K562 (cell line): ENCODE results near the gene RFLNA. TPM values are rescaled to one million over a fixed set of nuclear protein-coding genes. Genes with fewer than 3 reads are reported as not detected.

Source experiments
- ATAC-seq: fragments of 200-7000 bp; cut with Tn5 transposase; 3 replicates; pipeline ENCODE4 v1.9.1; 2020; ENCODE audit warnings: moderate library complexity
- BruUV-seq: library from RNA; stranded (reverse); fragments of 400-500 nt; replicated peaks from 2 replicates; lab custom pipeline; 2021; lab: Mats Ljungman, UMichigan
- CTCF ChIA-PET: fragments of 300-600 bp; formaldehyde crosslinking; extraction: SDS; loops from one replicate; lab custom pipeline; 2021; ENCODE audit warnings: low intra/inter-chr PET ratio; lab: Yijun Ruan, JAX
- POLR2A ChIA-PET: fragments of 300-600, 350-650 bp; sonication (Branson Sonifier 250); formaldehyde crosslinking; extraction: SDS; loops from one replicate; lab custom pipeline; 2021; ENCODE audit warnings: antibody characterized with exemption, inconsistent platforms; lab: Yijun Ruan, JAX
- DNase-seq, 4 experiments: peaks; one replicate each; pipeline versions ENCODE4 v3.0.0 to v3.0.0-alpha.2; 2011 to 2018; ENCODE audit warnings: low spot score in 3 of 4, mixed read lengths in 3 of 4; ENCODE audit errors: extremely low read depth in 1 of 4
- FAIRE-seq: peaks from 2 replicates; lab custom pipeline; 2011; peaks lifted over from hg19 to GRCh38; lab: Jason Lieb, UNC
- H2AFZ ChIP-seq: 2 replicates; pipeline ENCODE4 v1.6.0; 2011; ENCODE audit warnings: low read depth, low read length, control low read depth, inconsistent platforms
- H3K27ac ChIP-seq: fragments of 200-600 bp; 3 replicates; pipeline ENCODE4 v1.8.0; 2011; ENCODE audit warnings: low read depth, mild to moderate bottlenecking, control low read depth, inconsistent platforms, low read length, moderate library complexity, mixed read lengths; ENCODE audit errors: extremely low read depth
- H3K27me3 ChIP-seq, 2 experiments: fragments of 300-600 bp in 1 of 2; 2 replicates in 1 of 2; 3 replicates in 1 of 2; pipeline versions ENCODE4 v1.6.0 to v1.8.0; 2011; ENCODE audit warnings: inconsistent platforms in 2 of 2, low read length in 2 of 2, mild to moderate bottlenecking in 1 of 2, mixed read lengths in 1 of 2, moderate library complexity in 1 of 2; ENCODE audit not compliant: control insufficient read depth in 2 of 2, insufficient read depth in 2 of 2
- H3K36me3 ChIP-seq: fragments of 300-600 bp; 3 replicates; pipeline ENCODE4 v1.8.0; 2011; ENCODE audit warnings: mild to moderate bottlenecking, low read length, inconsistent platforms; ENCODE audit not compliant: control insufficient read depth, insufficient read depth
- H3K4me1 ChIP-seq, 2 experiments: fragments of 200-600 bp in 1 of 2; replicated peaks in 1 of 2; 2 replicates in 1 of 2; 3 replicates in 1 of 2; pipeline versions ENCODE4 v1.5.1 to v1.8.0; 2011; ENCODE audit warnings: inconsistent platforms in 2 of 2, low read length in 2 of 2, mild to moderate bottlenecking in 1 of 2, mixed read lengths in 1 of 2, moderate library complexity in 1 of 2; ENCODE audit not compliant: control insufficient read depth in 2 of 2, insufficient read depth in 2 of 2
- H3K4me2 ChIP-seq: 2 replicates; pipeline ENCODE4 v1.6.1; 2011; ENCODE audit warnings: low read length, control low read depth, inconsistent platforms, mixed read lengths; ENCODE audit not compliant: insufficient read depth
- H3K4me3 ChIP-seq: fragments of 200-600 bp; sonication (generic), shearing (Covaris generic); 2 replicates; pipeline ENCODE4 v1.5.1; 2016; ENCODE audit warnings: control low read depth, inconsistent platforms
- H3K79me2 ChIP-seq: fragments of 200-600 bp; 3 replicates; pipeline ENCODE4 v1.8.0; 2011; ENCODE audit warnings: low read length, inconsistent platforms; ENCODE audit not compliant: control insufficient read depth, insufficient read depth
- H3K9ac ChIP-seq, 2 experiments: 2 replicates each; pipeline versions ENCODE4 v1.6.0 to v1.6.1; 2011; ENCODE audit warnings: low read depth in 2 of 2, low read length in 2 of 2, control low read depth in 1 of 2, inconsistent platforms in 1 of 2, mild to moderate bottlenecking in 1 of 2, mixed read lengths in 1 of 2; ENCODE audit not compliant: insufficient read depth in 1 of 2
- H3K9me1 ChIP-seq: one replicate; pipeline ENCODE4 v1.6.0; 2011; ENCODE audit warnings: inconsistent platforms, mild to moderate bottlenecking, low read length, moderate library complexity; ENCODE audit not compliant: control insufficient read depth, insufficient read depth
- H3K9me3 ChIP-seq: replicated peaks from 2 replicates; pipeline ENCODE4 v1.5.1; 2011; ENCODE audit warnings: low read depth, low read length, inconsistent platforms; ENCODE audit not compliant: control insufficient read depth, insufficient read depth
- H4K20me1 ChIP-seq: replicated peaks from 2 replicates; pipeline ENCODE4 v1.6.1; 2011; ENCODE audit warnings: low read length, inconsistent platforms, mixed read lengths; ENCODE audit not compliant: control insufficient read depth, insufficient read depth
- KLF10 ChIP-seq: fragments of 250-450 bp; sonication (Bioruptor Pico); IDR thresholded peaks from 2 replicates; pipeline ENCODE4 v1.6.1; 2021; ENCODE audit warnings: matching md5 sums
- RBM34 ChIP-seq: fragments of 200-400 bp; formaldehyde crosslinking; IDR thresholded peaks from 2 replicates; pipeline ENCODE4 v1.6.1; 2018; ENCODE audit warnings: low read length, borderline replicate concordance; ENCODE audit not compliant: insufficient read depth
- STAG1 ChIP-seq: sonication (generic); formaldehyde crosslinking; IDR thresholded peaks from 2 replicates; pipeline ENCODE4 v1.5.0; 2020; ENCODE audit warnings: missing genetic modification reagents, borderline replicate concordance
- TBP ChIP-seq: optimal IDR thresholded peaks from 2 replicates; pipeline ENCODE3; 2011; ENCODE audit warnings: low read depth, low read length, improper control_type of control experiment
- ZEB2 ChIP-seq: fragments of 450-650 bp; IDR thresholded peaks from 2 replicates; pipeline ENCODE4 v1.6.1; 2016
- WGBS: fragments of 100-300 bp; shearing (Covaris generic); methylation state at CpG from one replicate; pipeline ENCODE4 v1.1.6; 2016; ENCODE audit warnings: low coverage, mixed read lengths; ENCODE audit not compliant: insufficient coverage; ENCODE audit errors: missing lambda C conversion rate; 5-methylcytosine and 5-hydroxymethylcytosine counted together
- in situ Hi-C: fragments of 300-500 bp; cut with MboI; formaldehyde crosslinking; loops from 4 replicates; pipeline ENCODE4 v1.15.0; 2018; ENCODE audit warnings: inconsistent platforms, mixed read lengths
- intact Hi-C: fragments of 100-400 bp; cut with micrococcal nuclease; formaldehyde crosslinking; loops from 2 replicates; pipeline ENCODE4 v1.14.2; 2022
- polyA plus RNA-seq, 8 experiments: library from polyadenylated mRNA; depleted of rRNA in 4 of 8; stranded (reverse) in 5 of 8; unstranded in 3 of 8; fragments of >200 nt; fragmentation: Nextera tagmentation in 2 of 8; fragmentation: Illumina TruSeq in 1 of 8; extraction: Ambion mirVana in 2 of 8; extraction: Trizol in 1 of 8; gene quantifications; 2 replicates each; pipeline versions ENCODE4 v1.2.1 to v1.2.3, GENCODE V29; 2011 to 2014; ENCODE audit warnings: inconsistent platforms in 1 of 8, missing spikeins in 1 of 8
- total RNA-seq, 7 experiments: library from RNA; depleted of rRNA in 6 of 7; stranded (reverse); fragments of >200 nt in 6 of 7; fragmentation: Illumina TruSeq in 2 of 7; extraction: Trizol in 2 of 7; gene quantifications; 2 replicates each; pipeline versions ENCODE4 v1.2.1 to v1.2.3, GENCODE V29; 2011 to 2021; ENCODE audit warnings: low replicate concordance in 1 of 7
- TF ChIP-seq, protein P1 (sequence below): sonication (generic); formaldehyde crosslinking; IDR thresholded peaks from 2 replicates; pipeline ENCODE4 v1.8.1; 2022; ENCODE audit warnings: missing genetic modification reagents
- TF ChIP-seq, protein P2 (sequence below): fragments of 450-650 bp; IDR thresholded peaks from 2 replicates; pipeline ENCODE4 v1.6.1; 2016; ENCODE audit warnings: low read depth
- TF ChIP-seq, protein P3 (sequence below): sonication (generic); formaldehyde crosslinking; IDR thresholded peaks from 2 replicates; pipeline ENCODE4 v1.8.1; 2023; ENCODE audit warnings: mild to moderate bottlenecking, missing genetic modification reagents

The RFLNA gene
- total and polyA plus RNA-seq, 9 of the 15 experiments (the other 6 are each of a cell fraction or from before 2014, with no cell fraction given): not detected

DNA sequence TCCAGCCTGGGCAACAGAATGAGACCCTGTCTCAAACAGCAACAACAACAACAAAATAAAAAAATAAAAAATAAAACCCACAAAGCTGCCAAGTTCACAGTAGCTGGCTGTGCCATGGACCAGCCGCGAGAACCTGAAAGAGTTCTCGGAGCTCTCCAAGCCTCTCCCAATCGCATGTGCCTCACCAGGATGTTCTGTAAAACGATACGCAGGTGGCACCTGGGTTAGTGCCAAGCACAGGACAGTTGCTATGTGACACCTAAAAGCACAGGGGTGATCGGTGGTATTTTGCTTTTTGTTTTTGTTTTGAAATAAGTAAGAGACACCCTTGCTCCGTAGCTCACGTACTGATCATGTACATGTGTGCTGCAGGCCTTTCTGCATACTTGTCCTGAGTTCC lies 52.4 kb downstream of the RFLNA start (continued):
- TF ChIP-seq TBP (no peak), RBM34 (no peak), KLF10 (CRISPR knock-in tag) (no peak)

DNA sequence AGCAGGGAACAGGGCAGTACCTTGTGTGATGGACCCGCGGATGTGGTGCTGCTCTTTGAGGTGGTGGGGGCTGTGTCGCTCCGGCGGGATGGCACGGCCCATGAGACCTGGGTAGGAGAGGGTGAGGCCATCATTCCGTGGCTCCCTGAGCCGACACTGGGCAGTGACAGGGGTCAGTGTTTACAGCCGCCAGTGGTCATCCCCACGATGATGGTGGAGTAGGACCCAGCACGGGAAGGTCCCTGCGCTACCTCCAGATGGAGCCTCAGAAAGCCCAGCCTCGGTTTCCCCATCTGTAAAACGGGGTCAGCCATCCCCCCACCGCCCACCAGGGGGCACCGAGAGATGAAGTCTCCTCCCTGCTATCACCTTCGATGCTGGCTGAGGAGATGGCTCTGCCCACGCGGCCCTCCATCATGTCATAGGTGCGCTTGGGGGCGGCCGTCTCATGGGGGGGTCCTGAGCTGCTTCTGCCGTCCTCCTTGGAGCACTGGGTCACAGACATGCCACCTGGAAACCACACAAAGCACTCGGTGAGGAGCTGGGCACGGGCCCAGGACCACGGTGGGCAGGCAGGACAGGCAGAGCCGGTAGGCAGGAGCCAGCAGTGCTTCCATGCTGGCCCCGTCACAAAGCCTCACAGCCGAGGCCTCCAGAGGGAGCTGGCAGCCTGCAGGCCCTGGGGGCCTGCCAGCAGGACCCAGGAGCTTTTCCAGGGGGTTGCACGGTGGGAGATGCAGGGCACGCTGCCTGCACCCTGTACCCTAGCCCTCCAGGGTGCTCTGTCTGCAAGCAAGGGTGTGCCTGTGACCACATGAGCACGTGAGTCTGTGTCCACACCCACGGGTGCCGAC lies 53.1 kb downstream of the RFLNA start:
- POLR2A ChIA-PET: interaction anchor here (0.7 kb wide), 1 partner anchor 43 kb away, joined by 3 read pairs; no protein-coding TSS in a partner anchor
- peaks cover 5 to 6% of the 10 kb centered on the region in 2 experiments for H3K4me1 ChIP-seq
- H2AFZ ChIP-seq: no peak overlapping the region
- H3K27me3 ChIP-seq: no peaks in the 10 kb centered on the region
- no TSS peak for BruUV-seq
- no peak overlapping the region for H3K27ac ChIP-seq
- no peaks in the 10 kb centered on the region for H3K79me2 ChIP-seq
- WGBS: 86% methylated on average over 27 of the region's 34 CpGs
- CTCF ChIA-PET: no interaction called here
- intact Hi-C loops (no loop called here), in situ Hi-C loops (no loop called here)
- peaks cover 73% of the 10 kb centered on the region; the same call in 2 of the 3 replicates for H3K36me3 ChIP-seq
- ATAC-seq: peak; percentile 32; the same call in 2 of the 3 replicates
- no peaks in the 10 kb centered on the region for H3K9me1 ChIP-seq
- H3K4me2 ChIP-seq: no peak overlapping the region
- no peak overlapping the region for H3K4me3 ChIP-seq
- peak; percentile 12 to 51 (median 41) for DNase-seq
- H3K9me3 ChIP-seq: no peaks in the 10 kb centered on the region
- no peak overlapping the region; a peak in 1 of 4 replicates for H3K9ac ChIP-seq
- no peak for FAIRE-seq
- no peaks in the 10 kb centered on the region; the same call in none of the 2 replicates for H4K20me1 ChIP-seq
- TF ChIP-seq, protein P1, sequence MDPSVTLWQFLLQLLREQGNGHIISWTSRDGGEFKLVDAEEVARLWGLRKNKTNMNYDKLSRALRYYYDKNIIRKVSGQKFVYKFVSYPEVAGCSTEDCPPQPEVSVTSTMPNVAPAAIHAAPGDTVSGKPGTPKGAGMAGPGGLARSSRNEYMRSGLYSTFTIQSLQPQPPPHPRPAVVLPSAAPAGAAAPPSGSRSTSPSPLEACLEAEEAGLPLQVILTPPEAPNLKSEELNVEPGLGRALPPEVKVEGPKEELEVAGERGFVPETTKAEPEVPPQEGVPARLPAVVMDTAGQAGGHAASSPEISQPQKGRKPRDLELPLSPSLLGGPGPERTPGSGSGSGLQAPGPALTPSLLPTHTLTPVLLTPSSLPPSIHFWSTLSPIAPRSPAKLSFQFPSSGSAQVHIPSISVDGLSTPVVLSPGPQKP: no peak
- TF ChIP-seq, protein P2, sequence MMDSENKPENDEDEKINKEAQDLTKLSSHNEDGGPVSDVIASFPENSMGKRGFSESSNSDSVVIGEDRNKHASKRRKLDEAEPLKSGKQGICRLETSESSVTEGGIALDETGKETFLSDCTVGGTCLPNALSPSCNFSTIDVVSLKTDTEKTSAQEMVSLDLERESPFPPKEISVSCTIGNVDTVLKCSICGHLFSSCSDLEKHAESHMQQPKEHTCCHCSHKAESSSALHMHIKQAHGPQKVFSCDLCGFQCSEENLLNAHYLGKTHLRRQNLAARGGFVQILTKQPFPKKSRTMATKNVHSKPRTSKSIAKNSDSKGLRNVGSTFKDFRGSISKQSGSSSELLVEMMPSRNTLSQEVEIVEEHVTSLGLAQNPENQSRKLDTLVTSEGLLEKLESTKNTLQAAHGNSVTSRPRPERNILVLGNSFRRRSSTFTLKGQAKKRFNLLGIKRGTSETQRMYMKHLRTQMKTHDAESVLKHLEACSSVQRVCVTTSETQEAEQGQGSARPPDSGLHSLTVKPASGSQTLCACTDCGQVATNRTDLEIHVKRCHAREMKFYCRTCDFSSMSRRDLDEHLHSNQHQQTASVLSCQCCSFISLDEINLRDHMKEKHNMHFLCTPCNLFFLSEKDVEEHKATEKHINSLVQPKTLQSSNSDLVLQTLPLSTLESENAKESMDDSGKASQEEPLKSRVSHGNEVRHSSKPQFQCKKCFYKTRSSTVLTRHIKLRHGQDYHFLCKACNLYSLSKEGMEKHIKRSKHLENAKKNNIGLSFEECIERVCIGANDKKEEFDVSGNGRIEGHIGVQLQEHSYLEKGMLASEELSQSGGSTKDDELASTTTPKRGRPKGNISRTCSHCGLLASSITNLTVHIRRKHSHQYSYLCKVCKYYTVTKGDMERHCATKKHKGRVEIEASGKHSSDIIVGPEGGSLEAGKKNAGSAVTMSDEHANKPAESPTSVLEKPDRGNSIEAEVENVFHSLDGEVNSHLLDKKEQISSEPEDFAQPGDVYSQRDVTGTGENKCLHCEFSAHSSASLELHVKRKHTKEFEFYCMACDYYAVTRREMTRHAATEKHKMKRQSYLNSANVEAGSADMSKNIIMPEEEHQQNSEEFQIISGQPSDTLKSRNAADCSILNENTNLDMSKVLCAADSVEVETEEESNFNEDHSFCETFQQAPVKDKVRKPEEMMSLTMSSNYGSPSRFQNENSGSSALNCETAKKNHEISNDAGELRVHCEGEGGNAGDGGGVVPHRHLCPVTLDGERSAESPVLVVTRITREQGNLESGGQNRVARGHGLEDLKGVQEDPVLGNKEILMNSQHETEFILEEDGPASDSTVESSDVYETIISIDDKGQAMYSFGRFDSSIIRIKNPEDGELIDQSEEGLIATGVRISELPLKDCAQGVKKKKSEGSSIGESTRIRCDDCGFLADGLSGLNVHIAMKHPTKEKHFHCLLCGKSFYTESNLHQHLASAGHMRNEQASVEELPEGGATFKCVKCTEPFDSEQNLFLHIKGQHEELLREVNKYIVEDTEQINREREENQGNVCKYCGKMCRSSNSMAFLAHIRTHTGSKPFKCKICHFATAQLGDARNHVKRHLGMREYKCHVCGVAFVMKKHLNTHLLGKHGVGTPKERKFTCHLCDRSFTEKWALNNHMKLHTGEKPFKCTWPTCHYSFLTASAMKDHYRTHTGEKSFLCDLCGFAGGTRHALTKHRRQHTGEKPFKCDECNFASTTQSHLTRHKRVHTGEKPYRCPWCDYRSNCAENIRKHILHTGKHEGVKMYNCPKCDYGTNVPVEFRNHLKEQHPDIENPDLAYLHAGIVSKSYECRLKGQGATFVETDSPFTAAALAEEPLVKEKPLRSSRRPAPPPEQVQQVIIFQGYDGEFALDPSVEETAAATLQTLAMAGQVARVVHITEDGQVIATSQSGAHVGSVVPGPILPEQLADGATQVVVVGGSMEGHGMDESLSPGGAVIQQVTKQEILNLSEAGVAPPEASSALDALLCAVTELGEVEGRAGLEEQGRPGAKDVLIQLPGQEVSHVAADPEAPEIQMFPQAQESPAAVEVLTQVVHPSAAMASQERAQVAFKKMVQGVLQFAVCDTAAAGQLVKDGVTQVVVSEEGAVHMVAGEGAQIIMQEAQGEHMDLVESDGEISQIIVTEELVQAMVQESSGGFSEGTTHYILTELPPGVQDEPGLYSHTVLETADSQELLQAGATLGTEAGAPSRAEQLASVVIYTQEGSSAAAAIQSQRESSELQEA: no peak
- TF ChIP-seq ZEB2 (no peak), STAG1 (peak; percentile 32; the same call in 1 of the 2 replicates)
- TF ChIP-seq, protein P3, sequence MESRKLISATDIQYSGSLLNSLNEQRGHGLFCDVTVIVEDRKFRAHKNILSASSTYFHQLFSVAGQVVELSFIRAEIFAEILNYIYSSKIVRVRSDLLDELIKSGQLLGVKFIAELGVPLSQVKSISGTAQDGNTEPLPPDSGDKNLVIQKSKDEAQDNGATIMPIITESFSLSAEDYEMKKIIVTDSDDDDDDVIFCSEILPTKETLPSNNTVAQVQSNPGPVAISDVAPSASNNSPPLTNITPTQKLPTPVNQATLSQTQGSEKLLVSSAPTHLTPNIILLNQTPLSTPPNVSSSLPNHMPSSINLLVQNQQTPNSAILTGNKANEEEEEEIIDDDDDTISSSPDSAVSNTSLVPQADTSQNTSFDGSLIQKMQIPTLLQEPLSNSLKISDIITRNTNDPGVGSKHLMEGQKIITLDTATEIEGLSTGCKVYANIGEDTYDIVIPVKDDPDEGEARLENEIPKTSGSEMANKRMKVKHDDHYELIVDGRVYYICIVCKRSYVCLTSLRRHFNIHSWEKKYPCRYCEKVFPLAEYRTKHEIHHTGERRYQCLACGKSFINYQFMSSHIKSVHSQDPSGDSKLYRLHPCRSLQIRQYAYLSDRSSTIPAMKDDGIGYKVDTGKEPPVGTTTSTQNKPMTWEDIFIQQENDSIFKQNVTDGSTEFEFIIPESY: peak; percentile 72
